OCI-LY1 (cell line): ENCODE results near the gene EEF2K.
A peak's percentile ranks its signal among the peaks of the same experiment; 100 is the strongest.
"Not testable (repeated sequence)": the region's sequence is repeated elsewhere in the genome, so short reads cannot be mapped to it uniquely, and the experiment has no call there.

Source experiments
- H2AFZ ChIP-seq: fragments of 200-600 bp; sonication (generic), shearing (Covaris generic); 2 replicates; pipeline ENCODE4 v1.6.0; 2014; ENCODE audit warnings: antibody characterized with exemption, mild to moderate bottlenecking, low read length
- H3F3A ChIP-seq: fragments of 200-600 bp; sonication (generic), shearing (Covaris generic); 2 replicates; pipeline ENCODE4 v1.6.0; 2014; ENCODE audit warnings: mild to moderate bottlenecking, antibody characterized with exemption, low read length, moderate library complexity; ENCODE audit not compliant: insufficient read depth
- H3K27ac ChIP-seq: fragments of 200-600 bp; sonication (generic); 2 replicates; pipeline ENCODE4 v1.5.1; 2014; ENCODE audit warnings: low read length, mixed run types, mild to moderate bottlenecking, low read depth; ENCODE audit not compliant: poor library complexity, severe bottlenecking
- H3K27me3 ChIP-seq: fragments of 200-600 bp; sonication (generic); 2 replicates; pipeline ENCODE4 v1.6.0; 2014; ENCODE audit warnings: antibody characterized with exemption, mild to moderate bottlenecking, low read length, moderate library complexity; ENCODE audit not compliant: insufficient read depth
- H3K36me3 ChIP-seq: fragments of 200-600 bp; sonication (generic); 2 replicates; pipeline ENCODE4 v1.6.1; 2014; ENCODE audit warnings: mild to moderate bottlenecking, antibody characterized with exemption, low read length, moderate library complexity, mixed read lengths; ENCODE audit not compliant: insufficient read depth
- H3K4me1 ChIP-seq: fragments of 200-600 bp; sonication (generic); 2 replicates; pipeline ENCODE4 v1.5.1; 2014; ENCODE audit warnings: mild to moderate bottlenecking, low read length, moderate library complexity; ENCODE audit not compliant: insufficient read depth, severe bottlenecking
- H3K4me2 ChIP-seq: fragments of 200-600 bp; sonication (generic), shearing (Covaris generic); 2 replicates; pipeline ENCODE4 v1.6.1; 2014; ENCODE audit warnings: low read length
- H3K4me3 ChIP-seq: fragments of 200-600 bp; sonication (generic); 2 replicates; pipeline ENCODE4 v1.5.1; 2014; ENCODE audit warnings: low read length, low read depth, mild to moderate bottlenecking, mixed read lengths; ENCODE audit not compliant: poor library complexity, severe bottlenecking
- H3K79me2 ChIP-seq: fragments of 200-600 bp; shearing (Covaris generic); 2 replicates; pipeline ENCODE4 v1.6.1; 2016; ENCODE audit warnings: mixed run types, low read length, mixed read lengths; ENCODE audit not compliant: insufficient read depth
- H3K9ac ChIP-seq: fragments of 200-600 bp; sonication (generic), shearing (Covaris generic); 2 replicates; pipeline ENCODE4 v1.6.1; 2014; ENCODE audit warnings: mild to moderate bottlenecking, low read length, mixed read lengths
- H3K9me2 ChIP-seq: fragments of 200-600 bp; sonication (generic), shearing (Covaris generic); 2 replicates; pipeline ENCODE4 v1.6.1; 2014; ENCODE audit warnings: low read depth, mild to moderate bottlenecking, low read length, mixed read lengths
- H3K9me3 ChIP-seq: fragments of 200-600 bp; shearing (Covaris generic); 2 replicates; pipeline ENCODE4 v1.6.1; 2014; ENCODE audit warnings: low read length, mixed read lengths
- H4K20me1 ChIP-seq: fragments of 200-600 bp; sonication (generic), shearing (Covaris generic); 2 replicates; pipeline ENCODE4 v1.6.0; 2016; ENCODE audit warnings: mild to moderate bottlenecking, low read length; ENCODE audit not compliant: insufficient read depth
- CTCF ChIP-seq: fragments of 200-600 bp; sonication (generic), shearing (Covaris generic); IDR thresholded peaks from 2 replicates; pipeline ENCODE4 v1.5.1; 2017; ENCODE audit warnings: mild to moderate bottlenecking, antibody characterized with exemption, low read length, moderate library complexity, mixed read lengths
- EZH2 ChIP-seq: fragments of 200-600 bp; sonication (generic), shearing (Covaris generic); IDR thresholded peaks from 2 replicates; pipeline ENCODE4 v1.8.0; 2017; ENCODE audit warnings: borderline replicate concordance, mixed run types, mild to moderate bottlenecking, antibody characterized with exemption, low read length, moderate library complexity, mixed read lengths

The EEF2K gene

GRCh38 chr16:22300427-22301071 lies 94.5 kb downstream of the EEF2K start:
- Histone ChIP-seq H3K36me3 (peaks cover 33% of the 10 kb centered on the region), H3K79me2 (peaks cover 31% of the 10 kb centered on the region), H3K4me1 (peaks cover 26% of the 10 kb centered on the region), H3K9me3 (no peaks in the 10 kb centered on the region), H3K4me2 (peak overlapping the region; percentile 7; the same call in 1 of the 2 replicates), H4K20me1 (no peaks in the 10 kb centered on the region), H2AFZ (no peak overlapping the region), H3F3A (no peaks in the 10 kb centered on the region), H3K27ac (no peak overlapping the region), H3K27me3 (no peaks in the 10 kb centered on the region), H3K4me3 (no peak overlapping the region), H3K9ac (no peak overlapping the region; the same call in 1 of the 2 replicates), H3K9me2 (no peaks in the 10 kb centered on the region)
- TF ChIP-seq CTCF = peak; percentile 73
- TF ChIP-seq EZH2 = no peak

- H4K20me1 ChIP-seq, H3F3A ChIP-seq, H3K27ac ChIP-seq, H3K9me3 ChIP-seq, H3K27me3 ChIP-seq, H3K4me3 ChIP-seq, H3K4me2 ChIP-seq, H2AFZ ChIP-seq, H3K9ac ChIP-seq, H3K9me2 ChIP-seq: not testable (repeated sequence)
- Histone ChIP-seq H3K36me3 (peaks cover 42% of the 10 kb centered on the region), H3K4me1 (peaks cover 20% of the 10 kb centered on the region), H3K79me2 (peaks cover 31% of the 10 kb centered on the region)
These were observed 95.3 kb downstream of the EEF2K start for GRCh38 chr16:22301423-22301822.

- no peaks in the 10 kb centered on the region for H3K27me3 ChIP-seq
- H4K20me1 ChIP-seq = no peaks in the 10 kb centered on the region
- no peaks in the 10 kb centered on the region for H3K9me2 ChIP-seq
- H3K27ac ChIP-seq = no peak overlapping the region
- peaks cover 31% of the 10 kb centered on the region for H3K79me2 ChIP-seq
- TF ChIP-seq CTCF (no peak), EZH2 (no peak)
- peaks cover 56% of the 10 kb centered on the region for H3K36me3 ChIP-seq
- H3K4me1 ChIP-seq = peaks cover 18% of the 10 kb centered on the region
- H3K4me3 ChIP-seq = no peak overlapping the region
- H2AFZ ChIP-seq = no peak overlapping the region
- H3F3A ChIP-seq = no peaks in the 10 kb centered on the region
- no peak overlapping the region for H3K4me2 ChIP-seq
- H3K9me3 ChIP-seq = no peaks in the 10 kb centered on the region
- H3K9ac ChIP-seq = no peak overlapping the region
These were observed 96.8 kb downstream of the EEF2K start for GRCh38 chr16:22302776-22303363.

- Histone ChIP-seq H3K9me3 (no peaks in the 10 kb centered on the region), H3K79me2 (peaks cover 23% of the 10 kb centered on the region), H4K20me1 (no peaks in the 10 kb centered on the region), H3K9ac (no peak overlapping the region), H3K36me3 (peaks cover 72% of the 10 kb centered on the region), H2AFZ (no peak overlapping the region), H3F3A (no peaks in the 10 kb centered on the region), H3K9me2 (no peaks in the 10 kb centered on the region), H3K27ac (no peak overlapping the region), H3K4me3 (no peak overlapping the region), H3K4me2 (no peak overlapping the region), H3K4me1 (peaks cover 10% of the 10 kb centered on the region), H3K27me3 (no peaks in the 10 kb centered on the region)
- no peak for TF ChIP-seq EZH2
- TF ChIP-seq CTCF = no peak
These were observed 98.3 kb downstream of the EEF2K start for GRCh38 chr16:22304411-22304810.
